Astrocyte of the spinal cord (primary cell): ENCODE measurements around the gene PRPH.

Experiments
- DNase-seq: peaks from one replicate; pipeline ENCODE4 v3.0.0; 2011; ENCODE audit warnings: low read depth, low spot score
- H3K4me3 ChIP-seq: 2 replicates; pipeline ENCODE4 v1.5.1; 2011; ENCODE audit warnings: low read depth, mild to moderate bottlenecking, low read length, moderate library complexity
- in situ Hi-C: cut with HindIII; loops from 2 replicates; pipeline ENCODE4 v1.10.0; 2017; ENCODE audit warnings: low sequenced_read_pairs
- TF ChIP-seq, protein P1 (sequence below): IDR thresholded peaks from 2 replicates; pipeline ENCODE4 v1.5.1; 2012; ENCODE audit warnings: low read depth, mild to moderate bottlenecking, low read length, inconsistent platforms

Gene PRPH

DNA sequence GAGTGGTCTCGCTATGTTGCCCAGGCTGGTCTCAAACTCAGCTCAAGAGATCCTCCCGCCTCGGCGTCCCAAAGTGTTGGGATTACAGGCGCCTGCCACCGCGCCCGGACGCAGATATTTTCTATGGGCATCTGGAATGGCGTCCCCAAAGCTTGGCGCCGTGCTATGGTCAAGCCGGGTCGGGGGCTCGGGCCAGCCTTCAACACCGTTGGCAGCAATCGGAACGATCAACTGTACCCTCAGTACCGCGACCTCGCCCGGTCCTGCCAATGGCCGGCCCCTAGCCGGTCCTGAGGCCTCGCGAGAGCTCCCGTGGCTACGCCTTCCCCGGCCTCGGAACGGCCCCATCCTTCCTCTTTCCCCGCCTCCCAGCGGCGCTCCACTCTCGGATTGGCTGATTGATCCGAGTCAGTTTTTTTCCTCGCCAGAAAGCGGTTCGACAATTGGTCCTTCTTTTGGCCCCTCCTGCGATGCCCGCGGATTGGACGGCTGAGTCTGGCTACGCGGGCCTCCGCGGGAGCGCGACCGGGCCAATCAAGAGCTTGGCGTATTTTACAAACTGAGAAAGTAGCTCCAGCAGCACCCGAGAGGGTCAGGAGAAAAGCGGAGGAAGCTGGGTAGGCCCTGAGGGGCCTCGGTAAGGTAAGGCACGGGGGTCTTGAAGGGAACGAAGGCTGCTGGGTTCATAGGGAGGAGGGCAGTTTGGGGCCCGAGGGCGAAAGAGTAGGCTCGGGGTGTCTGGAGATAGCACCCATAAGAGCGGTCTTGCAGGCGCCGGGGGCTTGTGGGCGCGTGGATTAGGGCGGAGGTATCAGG is 28.0 kb downstream of the PRPH start, which contains the start of gene TROAP:
TSS of gene TROAP (plus strand) at position 548 of the 816 bp plus-strand sequence. CDS start 354 bp downstream, outside the sequence.
- peak within 1 kb of the TSS; percentile 77 for H3K4me3 ChIP-seq
- peak; percentile 99 for DNase-seq
- in situ Hi-C loops = no loop called here
- TF ChIP-seq, protein P1, sequence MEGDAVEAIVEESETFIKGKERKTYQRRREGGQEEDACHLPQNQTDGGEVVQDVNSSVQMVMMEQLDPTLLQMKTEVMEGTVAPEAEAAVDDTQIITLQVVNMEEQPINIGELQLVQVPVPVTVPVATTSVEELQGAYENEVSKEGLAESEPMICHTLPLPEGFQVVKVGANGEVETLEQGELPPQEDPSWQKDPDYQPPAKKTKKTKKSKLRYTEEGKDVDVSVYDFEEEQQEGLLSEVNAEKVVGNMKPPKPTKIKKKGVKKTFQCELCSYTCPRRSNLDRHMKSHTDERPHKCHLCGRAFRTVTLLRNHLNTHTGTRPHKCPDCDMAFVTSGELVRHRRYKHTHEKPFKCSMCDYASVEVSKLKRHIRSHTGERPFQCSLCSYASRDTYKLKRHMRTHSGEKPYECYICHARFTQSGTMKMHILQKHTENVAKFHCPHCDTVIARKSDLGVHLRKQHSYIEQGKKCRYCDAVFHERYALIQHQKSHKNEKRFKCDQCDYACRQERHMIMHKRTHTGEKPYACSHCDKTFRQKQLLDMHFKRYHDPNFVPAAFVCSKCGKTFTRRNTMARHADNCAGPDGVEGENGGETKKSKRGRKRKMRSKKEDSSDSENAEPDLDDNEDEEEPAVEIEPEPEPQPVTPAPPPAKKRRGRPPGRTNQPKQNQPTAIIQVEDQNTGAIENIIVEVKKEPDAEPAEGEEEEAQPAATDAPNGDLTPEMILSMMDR = no peak

GRCh38 chr12:49323524-49324097 is 28.7 kb downstream of the PRPH start:
- TF ChIP-seq, protein P1 = no peak
- DNase-seq = no peak
- peak overlapping the region; percentile 77 for H3K4me3 ChIP-seq
- in situ Hi-C loops = no loop called here

DNA sequence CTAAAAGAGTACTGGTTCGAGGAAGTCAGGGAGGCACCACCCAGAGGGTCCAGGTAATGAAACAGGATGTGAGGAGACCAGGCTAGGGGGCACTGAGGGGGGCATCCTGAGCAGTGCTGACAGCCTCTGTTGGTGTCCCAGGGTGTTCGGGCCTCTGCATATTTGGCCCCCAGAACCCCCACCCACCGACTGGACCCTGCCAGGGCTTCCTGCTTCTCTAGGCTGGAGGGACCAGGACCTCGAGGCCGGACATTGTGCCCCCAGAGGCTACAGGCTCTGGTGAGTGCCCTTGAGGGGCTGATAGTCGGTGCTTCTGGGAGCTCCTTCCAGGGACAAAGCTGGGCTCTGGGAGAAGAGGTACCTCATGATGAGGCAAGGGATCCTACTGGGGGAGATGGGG is 30.7 kb downstream of the PRPH start:
- in situ Hi-C loops = no loop called here
- DNase-seq = no peak
- no peak overlapping the region for H3K4me3 ChIP-seq
- TF ChIP-seq, protein P1 = no peak

- no peak overlapping the region for H3K4me3 ChIP-seq
- in situ Hi-C loops = no loop called here
- no peak for DNase-seq
- TF ChIP-seq, protein P1 = no peak
Observed at GRCh38 chr12:49327368-49327767, 32.4 kb downstream of the PRPH start.

DNA sequence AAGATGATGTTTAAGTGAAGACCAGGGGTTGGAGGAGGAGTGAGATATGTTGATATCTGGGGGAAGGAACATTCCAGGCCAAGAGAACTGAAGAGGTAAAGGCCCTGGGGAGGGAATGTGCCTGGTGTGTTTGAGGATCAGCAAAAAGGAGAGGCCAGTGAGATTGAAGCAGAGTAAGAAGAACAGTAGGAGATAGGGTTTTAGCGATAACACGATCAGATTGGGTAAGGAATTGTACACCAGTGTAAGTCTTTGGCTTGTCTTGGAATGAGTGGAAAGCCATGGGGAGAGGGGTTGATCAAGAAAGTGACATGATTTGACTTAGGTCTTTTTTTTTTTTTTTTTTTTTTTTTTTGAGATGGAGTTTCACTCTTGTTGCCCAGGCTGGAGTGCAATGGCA is 32.9 kb downstream of the PRPH start:
- DNase-seq = no peak
- H3K4me3 ChIP-seq = no peak overlapping the region
- TF ChIP-seq, protein P1 = no peak
- in situ Hi-C loops = no loop called here

DNA sequence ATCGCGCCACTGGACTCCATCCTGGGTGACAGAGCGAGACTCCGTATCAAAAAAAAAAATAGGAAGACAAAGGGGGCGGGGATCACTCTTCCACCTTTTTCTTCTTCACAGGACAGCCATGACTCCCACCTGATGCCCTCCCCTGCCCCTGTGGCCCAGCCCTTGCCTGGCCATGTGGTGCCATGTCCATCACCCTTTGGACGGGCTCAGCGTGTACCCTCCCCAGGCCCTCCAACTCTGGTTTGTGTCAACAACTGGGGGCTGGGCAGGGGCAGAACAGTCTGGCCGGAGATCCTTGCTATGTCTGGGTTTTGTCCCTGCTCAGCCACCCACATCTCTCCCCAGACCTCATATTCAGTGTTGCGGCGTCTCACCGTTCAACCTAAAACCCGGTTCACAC is 33.9 kb downstream of the PRPH start:
- TF ChIP-seq, protein P1 = no peak
- in situ Hi-C loops = no loop called here
- no peak for DNase-seq
- H3K4me3 ChIP-seq = no peak overlapping the region
